Measurements from ENCODE around the gene HCRTR1. TPM values are rescaled to one million over a fixed set of nuclear protein-coding genes. Genes with fewer than 3 reads are reported as not detected.

The HCRTR1 gene
- total and polyA plus RNA-seq, 8 donors, result 0.14 to 0.24 (median 0.17) TPM; not detected in 4

DNA sequence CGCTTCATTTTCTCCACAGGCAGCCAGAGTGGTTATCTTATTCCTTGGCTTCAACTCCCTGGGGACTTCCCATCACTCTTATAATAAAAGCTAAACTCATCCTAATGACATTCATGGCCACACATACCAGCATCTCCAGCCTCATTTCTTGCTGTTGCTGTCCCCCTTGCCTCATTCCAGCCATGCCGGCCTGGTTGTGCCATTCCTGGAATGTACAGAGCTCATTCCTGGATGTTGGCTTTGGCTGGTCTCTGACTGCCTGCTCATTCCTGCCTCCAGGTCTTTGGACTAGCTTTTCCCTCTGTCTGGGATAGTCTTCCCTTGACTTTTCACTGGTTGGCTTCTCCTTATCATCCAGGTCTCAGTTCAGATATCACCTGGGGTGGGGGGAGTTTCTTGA is 29.6 kb downstream of the HCRTR1 start:
- no peaks in the 10 kb centered on the region for H3K9me3 ChIP-seq
- no peaks in the 10 kb centered on the region for H3K27me3 ChIP-seq
- DNase-seq (no peak), ATAC-seq (no peak)
- no peak overlapping the region for H3K4me3 ChIP-seq
- H3K4me1 ChIP-seq, result peaks cover 13 to 27% of the 10 kb centered on the region in 2 donors
- intact Hi-C loops (cut with DNase I), result no loop called here
- TF ChIP-seq CTCF (IDR thresholded peaks at IDR 0.05), result no peak
- no peaks in the 10 kb centered on the region for H3K36me3 ChIP-seq
- no peak overlapping the region for H3K27ac ChIP-seq

DNA sequence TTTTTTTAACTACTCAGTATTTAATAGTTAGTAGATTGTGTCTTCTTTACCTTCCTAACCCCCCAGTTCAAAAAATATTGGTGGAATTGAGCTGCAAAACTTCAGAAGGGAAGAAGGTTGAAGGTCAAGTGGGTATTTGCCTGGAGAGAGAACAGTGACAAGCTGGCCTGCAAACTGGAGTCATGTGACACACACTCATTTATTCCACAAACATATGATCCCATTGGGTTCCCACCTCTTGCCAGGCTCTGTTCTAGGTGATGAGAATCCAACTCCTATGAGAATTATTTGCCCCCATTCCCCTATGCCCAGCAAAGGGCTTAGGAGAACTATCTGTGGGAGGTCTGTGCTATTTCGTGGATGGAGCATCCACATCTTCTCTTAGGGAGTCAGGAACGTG is 30.7 kb downstream of the HCRTR1 start:
- no peak for ATAC-seq
- DNase-seq, result no peak
- H3K36me3 ChIP-seq, result no peaks in the 10 kb centered on the region
- TF ChIP-seq CTCF (IDR thresholded peaks at IDR 0.05), result no peak
- H3K9me3 ChIP-seq, result no peaks in the 10 kb centered on the region
- H3K4me3 ChIP-seq, result no peak overlapping the region
- H3K27ac ChIP-seq, result no peak overlapping the region
- intact Hi-C loops (cut with DNase I), result no loop called here
- H3K27me3 ChIP-seq, result no peaks in the 10 kb centered on the region
- H3K4me1 ChIP-seq, result peaks cover 4 to 17% of the 10 kb centered on the region in 2 donors

- no peak for TF ChIP-seq CTCF (IDR thresholded peaks at IDR 0.05)
- Histone ChIP-seq H3K27ac (no peak overlapping the region), H3K9me3 (no peaks in the 10 kb centered on the region), H3K4me1 (peaks cover 0 to 11% of the 10 kb centered on the region in 2 donors), H3K27me3 (no peaks in the 10 kb centered on the region), H3K36me3 (no peaks in the 10 kb centered on the region), H3K4me3 (no peak overlapping the region)
- intact Hi-C loops (cut with DNase I), result no loop called here
- no peak for DNase-seq
- no peak for ATAC-seq
These were observed 31.3 kb downstream of the HCRTR1 start for GRCh38 chr1:31648641-31649357.

GRCh38 chr1:31650161-31651088 is 32.9 kb downstream of the HCRTR1 start:
- H3K27ac ChIP-seq, result no peak overlapping the region
- H3K4me3 ChIP-seq, result no peak overlapping the region
- no peaks in the 10 kb centered on the region for H3K9me3 ChIP-seq
- intact Hi-C loops (cut with DNase I), result no loop called here
- no peaks in the 10 kb centered on the region for H3K27me3 ChIP-seq
- DNase-seq (no peak), ATAC-seq (no peak)
- no peak for TF ChIP-seq CTCF (IDR thresholded peaks at IDR 0.05)
- H3K36me3 ChIP-seq, result no peaks in the 10 kb centered on the region
- H3K4me1 ChIP-seq, result peaks cover 0 to 5% of the 10 kb centered on the region in 2 donors

GRCh38 chr1:31651089-31651420 is 33.6 kb downstream of the HCRTR1 start:
- H3K27me3 ChIP-seq, result no peaks in the 10 kb centered on the region
- no peak for TF ChIP-seq CTCF (IDR thresholded peaks at IDR 0.05)
- H3K4me3 ChIP-seq, result no peak overlapping the region
- no peaks in the 10 kb centered on the region for H3K4me1 ChIP-seq
- ATAC-seq (no peak), DNase-seq (no peak)
- H3K36me3 ChIP-seq, result no peaks in the 10 kb centered on the region
- H3K9me3 ChIP-seq, result no peaks in the 10 kb centered on the region
- H3K27ac ChIP-seq, result no peak overlapping the region
- intact Hi-C loops (cut with DNase I), result no loop called here
